Urinary bladder (tissue), 4 donors: ENCODE measurements around the gene ZCCHC2. TPM values are rescaled to one million over a fixed set of nuclear protein-coding genes. Genes with fewer than 3 reads are reported as not detected.
A peak's percentile ranks its signal among the peaks of the same experiment; 100 is the strongest.

Experiments used
- DNase-seq: peaks from one replicate; pipeline ENCODE4 v3.0.0-alpha.2; 2015; ENCODE audit errors: extremely low spot score
- H3K27ac ChIP-seq: one replicate; pipeline ENCODE4 v1.5.1; 2013; ENCODE audit warnings: low read depth, mild to moderate bottlenecking, moderate library complexity
- H3K36me3 ChIP-seq: one replicate; pipeline ENCODE4 v1.6.1; 2013; ENCODE audit warnings: mild to moderate bottlenecking, moderate library complexity; ENCODE audit not compliant: insufficient read depth
- H3K4me1 ChIP-seq: one replicate; pipeline ENCODE4 v1.6.1; 2013; ENCODE audit warnings: mild to moderate bottlenecking, moderate library complexity; ENCODE audit not compliant: insufficient read depth
- H3K4me3 ChIP-seq: one replicate; pipeline ENCODE4 v1.5.1; 2013; ENCODE audit warnings: low read depth, low read length
- whole genome bisulfite sequencing: extraction: QIAGEN DNeasy Blood & Tissue Kit; methylation state at CpG from one replicate; pipeline ENCODE4 v1.1.7; 2013; 5-methylcytosine and 5-hydroxymethylcytosine counted together
- polyA plus RNA-seq: library from polyadenylated mRNA; stranded (reverse); fragments of 200-250 nt; gene quantifications from one replicate; pipeline ENCODE4 v1.2.3, GENCODE V29; 2013
- total RNA-seq: library from RNA; depleted of rRNA; stranded (reverse); fragments of >200 nt; gene quantifications from one replicate; pipeline ENCODE4 v1.2.3, GENCODE V29; 2014
- donor health status: healthy with polysubstance abuse.
- donor health status: healthy.

Gene ZCCHC2
- total and polyA plus RNA-seq, 2 donors = 10.8 to 13.4 TPM

GRCh38 chr18:62564044-62564443 lies 41.2 kb downstream of the ZCCHC2 start:
- H3K36me3 ChIP-seq = peaks cover 4% of the 10 kb centered on the region
- 82% methylated on average over 3 of the region's 3 CpGs for WGBS
- no peak overlapping the region for H3K27ac ChIP-seq
- H3K4me1 ChIP-seq = no peaks in the 10 kb centered on the region
- no peak overlapping the region for H3K4me3 ChIP-seq
- no peak for DNase-seq

DNA sequence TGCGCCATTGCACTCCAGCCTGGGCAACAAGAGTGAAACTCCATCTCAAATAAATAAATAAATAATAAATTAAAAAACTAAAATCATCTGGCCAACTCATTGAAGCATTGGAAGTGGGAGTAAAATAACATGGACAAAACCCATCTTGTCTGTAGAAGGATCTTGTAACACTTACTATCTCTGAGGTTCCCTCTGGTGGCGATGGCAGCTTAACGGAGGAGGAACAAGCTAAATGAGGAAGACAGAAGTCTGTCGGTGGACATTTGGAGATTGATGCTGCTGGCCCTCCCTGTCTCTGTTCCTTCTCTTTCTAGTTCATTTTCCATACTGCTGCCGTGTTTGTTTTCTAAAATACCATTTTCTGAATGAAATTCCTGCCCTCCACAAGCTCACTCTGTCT lies 43.4 kb downstream of the ZCCHC2 start:
- 63% methylated on average over 5 of the region's 5 CpGs for WGBS
- H3K4me1 ChIP-seq = no peaks in the 10 kb centered on the region
- DNase-seq = no peak

GRCh38 chr18:62566818-62567217 lies 44.0 kb downstream of the ZCCHC2 start:
- H3K27ac ChIP-seq = no peak overlapping the region
- H3K4me1 ChIP-seq = no peaks in the 10 kb centered on the region
- H3K4me3 ChIP-seq = no peak overlapping the region
- no peak for DNase-seq
- H3K36me3 ChIP-seq = peaks cover 2% of the 10 kb centered on the region
- WGBS = 96% methylated on average over 4 of the region's 4 CpGs

More for the DNA sequence above, 43.4 kb downstream of the ZCCHC2 start:
- H3K36me3 ChIP-seq = peaks cover 4% of the 10 kb centered on the region
- no peak overlapping the region for H3K27ac ChIP-seq
- H3K4me3 ChIP-seq = no peak overlapping the region

DNA sequence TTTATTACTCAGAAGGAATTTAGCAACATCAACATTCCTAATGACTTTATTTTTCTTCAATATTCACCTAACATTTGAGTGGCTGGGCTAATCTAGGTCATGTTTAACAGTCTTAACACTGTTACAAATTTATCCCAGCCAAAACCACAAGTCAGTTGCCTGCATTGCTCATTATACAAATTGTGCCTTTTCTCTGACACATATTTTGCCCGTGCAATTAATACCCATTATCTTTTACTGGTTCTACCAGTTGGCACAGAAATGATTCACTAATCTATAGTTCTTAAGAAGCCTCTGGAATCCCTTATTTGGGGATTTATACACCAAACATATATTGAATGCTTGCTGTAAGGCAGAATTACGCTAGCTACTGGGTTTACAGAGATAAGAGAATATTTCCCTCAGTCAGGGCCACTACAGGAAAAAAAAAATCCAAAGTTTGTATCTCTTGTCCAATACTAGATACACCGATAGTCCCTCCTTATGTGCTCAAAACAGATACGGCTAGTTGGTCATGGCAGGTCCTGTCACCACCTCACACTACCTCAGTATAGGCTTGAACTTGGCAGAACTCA lies 46.3 kb downstream of the ZCCHC2 start:
- H3K27ac ChIP-seq = no peak overlapping the region
- no peak overlapping the region for H3K4me3 ChIP-seq
- WGBS = 89% methylated on average over 4 of the region's 4 CpGs
- H3K4me1 ChIP-seq = no peaks in the 10 kb centered on the region
- DNase-seq = no peak
- no peaks in the 10 kb centered on the region for H3K36me3 ChIP-seq

GRCh38 chr18:62571037-62571436 lies 48.2 kb downstream of the ZCCHC2 start:
- H3K36me3 ChIP-seq = no peaks in the 10 kb centered on the region
- no peak overlapping the region for H3K4me3 ChIP-seq
- no peak overlapping the region for H3K27ac ChIP-seq
- DNase-seq = no peak
- H3K4me1 ChIP-seq = no peaks in the 10 kb centered on the region
- 96% methylated on average over 4 of the region's 4 CpGs for WGBS

DNA sequence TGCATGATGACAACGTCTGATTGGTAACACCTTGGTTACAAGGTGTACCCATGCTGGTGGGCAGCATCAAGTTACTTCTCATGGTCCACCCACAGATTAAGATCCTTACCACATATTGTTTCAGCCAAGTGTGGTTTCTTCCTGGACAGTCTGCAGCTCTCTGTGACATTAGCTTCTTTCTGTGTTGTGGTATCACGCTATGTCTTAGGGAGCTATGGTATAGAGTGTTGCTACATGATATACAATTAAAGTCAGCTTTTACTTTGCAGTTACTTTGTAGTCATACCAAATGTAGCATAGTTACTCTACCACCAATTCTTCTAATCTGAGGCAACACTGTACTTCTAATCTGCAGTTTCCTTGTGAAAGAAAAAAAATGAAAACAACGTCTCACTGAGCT lies 48.8 kb downstream of the ZCCHC2 start:
- no peaks in the 10 kb centered on the region for H3K36me3 ChIP-seq
- 90% methylated on average over 3 of the region's 3 CpGs for WGBS
- H3K4me1 ChIP-seq = no peaks in the 10 kb centered on the region
- no peak overlapping the region for H3K27ac ChIP-seq
- no peak overlapping the region for H3K4me3 ChIP-seq
- DNase-seq = no peak

GRCh38 chr18:62572456-62572855 lies 49.6 kb downstream of the ZCCHC2 start:
- Histone ChIP-seq H3K36me3 (no peaks in the 10 kb centered on the region), H3K4me3 (no peak overlapping the region), H3K4me1 (no peaks in the 10 kb centered on the region), H3K27ac (no peak overlapping the region)
- DNase-seq = no peak
- 94% methylated on average over 3 of the region's 3 CpGs for WGBS

DNA sequence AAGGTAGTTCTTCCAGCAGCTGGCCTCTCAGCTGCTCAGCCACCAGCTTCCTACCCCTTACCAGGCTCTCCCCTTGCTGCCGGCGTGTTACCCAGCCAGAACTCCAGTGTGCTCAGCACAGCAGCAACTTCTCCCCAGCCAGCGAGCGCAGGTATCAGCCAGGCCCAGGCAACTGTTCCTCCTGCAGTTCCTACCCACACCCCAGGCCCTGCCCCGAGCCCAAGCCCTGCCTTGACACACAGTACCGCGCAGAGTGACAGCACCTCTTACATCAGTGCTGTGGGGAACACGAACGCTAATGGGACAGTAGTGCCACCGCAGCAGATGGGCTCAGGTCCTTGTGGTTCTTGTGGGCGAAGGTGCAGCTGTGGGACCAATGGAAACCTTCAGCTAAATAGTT lies 52.0 kb downstream of the ZCCHC2 start:
- H3K36me3 ChIP-seq = peaks cover 2% of the 10 kb centered on the region
- over 99% methylated on average over 11 of the region's 11 CpGs for WGBS
- H3K4me1 ChIP-seq = no peaks in the 10 kb centered on the region
- H3K27ac ChIP-seq = no peak overlapping the region
- H3K4me3 ChIP-seq = no peak overlapping the region
- DNase-seq = no peak

- H3K27ac ChIP-seq = no peak overlapping the region
- DNase-seq = no peak
- no peak overlapping the region for H3K4me3 ChIP-seq
- H3K4me1 ChIP-seq = no peaks in the 10 kb centered on the region
- WGBS = 86% methylated on average over 9 of the region's 9 CpGs
- H3K36me3 ChIP-seq = peaks cover 2% of the 10 kb centered on the region
Measured at GRCh38 chr18:62576271-62576670, 53.4 kb downstream of the ZCCHC2 start.

DNA sequence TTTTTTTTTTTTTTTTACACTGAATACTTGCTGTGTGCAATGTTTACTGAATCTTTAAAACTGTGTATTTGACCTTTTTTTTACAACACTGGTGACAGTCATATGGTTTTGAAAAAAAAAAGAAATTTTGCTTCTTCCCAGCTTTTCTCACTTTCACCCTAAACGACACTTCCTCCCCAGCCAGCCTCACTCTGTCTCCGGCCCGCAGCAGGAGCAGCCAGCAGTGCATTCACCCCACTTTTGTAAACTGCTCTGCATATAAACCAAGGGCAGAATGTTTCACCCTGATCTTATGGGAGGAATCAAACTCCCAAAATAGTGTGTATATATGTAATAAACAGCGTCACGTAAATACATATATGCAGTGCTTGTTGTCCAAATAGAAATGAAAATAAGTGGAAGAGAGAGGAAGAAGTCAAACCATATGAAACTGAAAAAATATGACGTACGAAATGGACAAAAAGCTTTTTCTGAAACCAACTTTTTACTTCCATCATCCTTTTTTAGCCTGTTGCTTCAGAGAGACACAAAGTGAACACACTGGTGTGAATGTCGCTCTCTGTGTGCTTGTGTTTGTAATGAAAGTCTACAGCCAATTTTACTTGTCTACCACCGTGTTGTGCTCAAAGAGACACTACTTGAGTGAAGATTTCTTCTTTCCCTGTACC lies 54.2 kb downstream of the ZCCHC2 start:
- 71% methylated on average over 9 of the region's 9 CpGs for WGBS
- Histone ChIP-seq H3K4me3 (no peak overlapping the region), H3K4me1 (no peaks in the 10 kb centered on the region), H3K27ac (no peak overlapping the region), H3K36me3 (peaks cover 2% of the 10 kb centered on the region)
- no peak for DNase-seq

DNA sequence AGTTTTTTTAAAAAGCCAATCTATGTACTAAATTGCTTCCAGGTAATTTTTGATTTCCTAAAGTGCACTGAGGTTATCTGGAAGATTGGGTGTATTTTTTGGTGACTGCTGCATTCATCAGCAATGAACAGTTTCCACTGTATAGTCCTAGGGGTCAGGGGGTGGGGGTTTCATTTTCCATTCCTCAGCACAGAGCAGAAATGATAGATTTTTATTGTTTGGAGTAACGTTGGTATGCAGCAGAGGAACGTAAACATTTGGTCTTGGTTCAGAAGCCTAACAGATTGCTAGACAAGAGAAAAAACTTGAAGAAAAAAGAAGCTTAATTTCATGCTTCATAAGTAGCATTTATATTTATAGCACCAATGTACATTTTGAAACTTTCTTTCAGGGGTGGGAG lies 54.9 kb downstream of the ZCCHC2 start:
- H3K4me3 ChIP-seq = no peak overlapping the region
- WGBS = 38% methylated on average over 2 of the region's 2 CpGs
- H3K4me1 ChIP-seq = no peaks in the 10 kb centered on the region
- no peak overlapping the region for H3K27ac ChIP-seq
- DNase-seq = no peak
- H3K36me3 ChIP-seq = peaks cover 2% of the 10 kb centered on the region

DNA sequence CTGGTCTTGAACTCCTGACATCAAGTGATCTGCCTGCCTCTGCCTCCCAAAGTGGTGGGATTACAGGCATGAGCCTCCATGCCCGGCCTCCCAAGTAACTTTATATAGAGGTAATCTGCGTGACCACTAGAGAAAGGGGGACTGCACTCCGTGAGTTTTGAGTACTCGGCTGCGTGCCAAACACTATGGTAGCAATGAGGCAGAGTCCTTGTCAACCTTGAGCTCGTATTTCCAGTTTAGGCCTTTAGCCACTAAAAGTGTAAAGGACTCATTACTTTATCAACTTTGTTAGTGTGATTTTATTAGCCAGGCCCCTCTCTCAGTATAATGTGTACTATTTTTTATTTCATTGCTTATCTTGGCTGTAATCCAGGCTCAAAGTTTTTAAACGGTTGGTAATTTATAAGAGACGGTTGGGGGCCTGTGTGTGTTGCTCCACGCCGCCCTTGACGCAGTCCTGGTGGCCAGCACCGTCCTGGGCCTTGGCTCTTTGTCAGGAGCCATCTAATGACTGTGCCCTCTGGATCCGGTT lies 56.2 kb downstream of the ZCCHC2 start:
- peaks cover 2% of the 10 kb centered on the region for H3K36me3 ChIP-seq
- H3K27ac ChIP-seq = no peak overlapping the region
- 70% methylated on average over 13 of the region's 13 CpGs for WGBS
- H3K4me3 ChIP-seq = no peak overlapping the region
- H3K4me1 ChIP-seq = no peaks in the 10 kb centered on the region
- peak; percentile 10 for DNase-seq

- WGBS = 97% methylated on average over 2 of the region's 2 CpGs
- no peaks in the 10 kb centered on the region for H3K4me1 ChIP-seq
- no peaks in the 10 kb centered on the region for H3K36me3 ChIP-seq
- no peak overlapping the region for H3K4me3 ChIP-seq
- no peak overlapping the region for H3K27ac ChIP-seq
- no peak for DNase-seq
Measured at GRCh38 chr18:62583376-62583775, 60.6 kb downstream of the ZCCHC2 start.
